Right lobe of liver (tissue), 4 donors: ENCODE results near the gene ZBTB9.

Experiments used
- POLR2A ChIP-seq: fragments of 450-650 bp; IDR thresholded peaks from one replicate; pipeline ENCODE4 v1.6.1; 2017; ENCODE audit warnings: antibody characterized with exemption, mild to moderate bottlenecking
- TF ChIP-seq, protein P1 (sequence below), 4 donors: fragments of 200-600 bp in 3 of 4; fragments of 450-650 bp in 1 of 4; IDR thresholded peaks; one replicate each; pipeline versions ENCODE4 v1.5.1 to v1.8.0; 2016 to 2022; ENCODE audit warnings: antibody characterized with exemption in 4 of 4, mild to moderate bottlenecking in 2 of 4
- donor health status: DM: no; HTN: no; CAD: no.
- donor health status: DM: no; HTN: no; CAD: no.
- donor health status: DM: no; HTN: yes; CAD: no.

DNA sequence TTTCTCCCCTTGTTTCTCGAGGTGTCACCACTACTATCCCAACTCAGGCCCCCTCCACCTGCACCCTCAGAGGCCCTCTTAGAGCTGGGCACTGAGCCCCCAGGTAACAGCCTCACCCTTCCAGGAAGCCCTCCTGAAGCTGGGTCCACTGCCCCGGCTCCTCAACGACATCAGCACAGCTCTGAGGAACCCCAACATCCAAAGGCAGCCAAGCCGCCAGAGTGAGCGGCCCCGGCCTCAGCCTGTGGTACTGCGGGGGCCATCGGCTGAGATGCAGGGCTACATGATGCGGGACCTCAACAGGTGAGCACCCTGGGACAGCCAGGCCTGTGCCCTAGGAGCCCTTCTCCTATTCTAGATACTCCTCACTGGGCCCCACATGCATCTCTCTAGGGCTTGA, 12.9 kb upstream of the ZBTB9 start:
- TF ChIP-seq, protein P1, sequence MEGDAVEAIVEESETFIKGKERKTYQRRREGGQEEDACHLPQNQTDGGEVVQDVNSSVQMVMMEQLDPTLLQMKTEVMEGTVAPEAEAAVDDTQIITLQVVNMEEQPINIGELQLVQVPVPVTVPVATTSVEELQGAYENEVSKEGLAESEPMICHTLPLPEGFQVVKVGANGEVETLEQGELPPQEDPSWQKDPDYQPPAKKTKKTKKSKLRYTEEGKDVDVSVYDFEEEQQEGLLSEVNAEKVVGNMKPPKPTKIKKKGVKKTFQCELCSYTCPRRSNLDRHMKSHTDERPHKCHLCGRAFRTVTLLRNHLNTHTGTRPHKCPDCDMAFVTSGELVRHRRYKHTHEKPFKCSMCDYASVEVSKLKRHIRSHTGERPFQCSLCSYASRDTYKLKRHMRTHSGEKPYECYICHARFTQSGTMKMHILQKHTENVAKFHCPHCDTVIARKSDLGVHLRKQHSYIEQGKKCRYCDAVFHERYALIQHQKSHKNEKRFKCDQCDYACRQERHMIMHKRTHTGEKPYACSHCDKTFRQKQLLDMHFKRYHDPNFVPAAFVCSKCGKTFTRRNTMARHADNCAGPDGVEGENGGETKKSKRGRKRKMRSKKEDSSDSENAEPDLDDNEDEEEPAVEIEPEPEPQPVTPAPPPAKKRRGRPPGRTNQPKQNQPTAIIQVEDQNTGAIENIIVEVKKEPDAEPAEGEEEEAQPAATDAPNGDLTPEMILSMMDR (IDR thresholded peaks at IDR 0.05): no peak
- no peak for TF ChIP-seq POLR2A
